Smooth muscle cell (in vitro differentiated cells): Measurements from ENCODE around the gene USP17L28. TPM values are rescaled to one million over a fixed set of nuclear protein-coding genes. Genes with fewer than 3 reads are reported as not detected.
"Not testable (repeated sequence)": the region's sequence is repeated elsewhere in the genome, so short reads cannot be mapped to it uniquely, and the experiment has no call there.

ENCODE experiments used
- DNase-seq: peaks from one replicate; lab custom pipeline; 2025; ENCODE audit not compliant: unreplicated experiment; lab: John Stamatoyannopoulos, UW
- H2AFZ ChIP-seq: fragments of 200-600 bp; sonication (generic); 2 replicates; pipeline ENCODE4 v1.6.0; 2016; ENCODE audit warnings: antibody characterized with exemption, low read depth, mild to moderate bottlenecking
- H3F3A ChIP-seq: fragments of 200-600 bp; sonication (generic); 2 replicates; pipeline ENCODE4 v1.6.0; 2017; ENCODE audit warnings: antibody characterized with exemption, low read depth
- H3K27ac ChIP-seq: fragments of 200-600 bp; sonication (generic); 2 replicates; pipeline ENCODE4 v1.5.1; 2016; ENCODE audit warnings: low read depth, mild to moderate bottlenecking
- H3K27me3 ChIP-seq: fragments of 200-600 bp; sonication (generic); 2 replicates; pipeline ENCODE4 v1.6.1; 2016; ENCODE audit warnings: low read depth, mild to moderate bottlenecking
- H3K36me3 ChIP-seq: fragments of 200-600 bp; sonication (generic); 2 replicates; pipeline ENCODE4 v1.5.1; 2016; ENCODE audit warnings: low read depth
- H3K4me1 ChIP-seq: fragments of 200-600 bp; sonication (generic); 2 replicates; pipeline ENCODE4 v1.5.1; 2016; ENCODE audit warnings: low read depth
- H3K4me2 ChIP-seq: fragments of 200-600 bp; sonication (generic); 2 replicates; pipeline ENCODE4 v1.6.0; 2016; ENCODE audit warnings: mild to moderate bottlenecking
- H3K4me3 ChIP-seq: fragments of 200-600 bp; sonication (generic); 2 replicates; pipeline ENCODE4 v1.5.1; 2016; ENCODE audit warnings: mild to moderate bottlenecking
- H3K79me2 ChIP-seq: fragments of 200-600 bp; sonication (generic); 2 replicates; pipeline ENCODE4 v1.6.0; 2016; ENCODE audit warnings: low read depth, mild to moderate bottlenecking
- H3K9ac ChIP-seq: fragments of 200-600 bp; sonication (generic); 2 replicates; pipeline ENCODE4 v1.6.0; 2016; ENCODE audit warnings: low read depth
- H3K9me3 ChIP-seq: fragments of 200-600 bp; sonication (generic); replicated peaks from 2 replicates; pipeline ENCODE4 v1.5.1; 2016; ENCODE audit warnings: low read depth
- H4K20me1 ChIP-seq: fragments of 200-600 bp; sonication (generic); 2 replicates; pipeline ENCODE4 v1.6.0; 2016; ENCODE audit warnings: low read depth
- WGBS: methylation state at CpG from one replicate; pipeline ENCODE4 v1.1.7; 2016; ENCODE audit warnings: low lambda C conversion rate; 5-methylcytosine and 5-hydroxymethylcytosine counted together
- polyA plus RNA-seq: library from polyadenylated mRNA; unstranded; fragments of >200 nt; fragmentation: Nextera tagmentation; extraction: Ambion mirVana; gene quantifications from 2 replicates; pipeline ENCODE4 v1.2.1, GENCODE V29; 2016
- total RNA-seq: library from RNA; depleted of rRNA; stranded (reverse); fragments of >200 nt; gene quantifications from 2 replicates; pipeline ENCODE4 v1.2.3, GENCODE V29; 2014
- TF ChIP-seq, protein P1 (sequence below): fragments of 200-600 bp; sonication (generic); IDR thresholded peaks from 2 replicates; pipeline ENCODE4 v1.5.1; 2017; ENCODE audit warnings: borderline replicate concordance, mild to moderate bottlenecking, antibody characterized with exemption; ENCODE audit not compliant: insufficient read depth, poor library complexity, severe bottlenecking

USP17L28 gene
- total and polyA plus RNA-seq, 2 experiments from 2014 or later, result not detected

GRCh38 chr4:9353338-9353737 lies 4.6 kb downstream of the USP17L28 start, which contains the start of gene USP17L29:
USP17L29 (plus strand) TSS chr4:9353638; CDS start chr4:9353638, 0 bp downstream.
- H3K9me3 ChIP-seq, H3K4me2 ChIP-seq, H2AFZ ChIP-seq: not testable (repeated sequence)

GRCh38 chr4:9362829-9363228 lies 14.1 kb downstream of the USP17L28 start, which contains the start of gene USP17L30:
USP17L30 (plus strand) TSS chr4:9363129; CDS start chr4:9363129, 0 bp downstream.
- no CpG with 5 or more reads among the region's 15 CpGs for WGBS
- not testable (repeated sequence) for DNase-seq

More at GRCh38 chr4:9353338-9353737, 4.6 kb downstream of the USP17L28 start, which contains the start of gene USP17L29:
- not testable (repeated sequence) for H3K79me2 ChIP-seq, H3F3A ChIP-seq, H3K27ac ChIP-seq, H3K36me3 ChIP-seq, H3K4me1 ChIP-seq, H3K9ac ChIP-seq, H3K27me3 ChIP-seq, H3K4me3 ChIP-seq, H4K20me1 ChIP-seq, DNase-seq
- no CpG with 5 or more reads among the region's 15 CpGs for WGBS

GRCh38 chr4:9379881-9380280 lies 31.2 kb downstream of the USP17L28 start:
- H3K9me3 ChIP-seq, H3K9ac ChIP-seq, H3K79me2 ChIP-seq, H4K20me1 ChIP-seq, H3F3A ChIP-seq, H3K36me3 ChIP-seq, H3K4me3 ChIP-seq, DNase-seq, H3K4me2 ChIP-seq, H3K27ac ChIP-seq, H3K27me3 ChIP-seq, H3K4me1 ChIP-seq, H2AFZ ChIP-seq: not testable (repeated sequence)
- 29% methylated on average over 1 of the region's 1 CpG for WGBS

More at GRCh38 chr4:9362829-9363228, 14.1 kb downstream of the USP17L28 start, which contains the start of gene USP17L30:
- not testable (repeated sequence) for H3K4me2 ChIP-seq, H3K4me3 ChIP-seq, H3K27ac ChIP-seq, H3K9ac ChIP-seq, H3K9me3 ChIP-seq, H3F3A ChIP-seq, H3K27me3 ChIP-seq, H2AFZ ChIP-seq, H4K20me1 ChIP-seq, H3K79me2 ChIP-seq, H3K36me3 ChIP-seq, H3K4me1 ChIP-seq

DNA sequence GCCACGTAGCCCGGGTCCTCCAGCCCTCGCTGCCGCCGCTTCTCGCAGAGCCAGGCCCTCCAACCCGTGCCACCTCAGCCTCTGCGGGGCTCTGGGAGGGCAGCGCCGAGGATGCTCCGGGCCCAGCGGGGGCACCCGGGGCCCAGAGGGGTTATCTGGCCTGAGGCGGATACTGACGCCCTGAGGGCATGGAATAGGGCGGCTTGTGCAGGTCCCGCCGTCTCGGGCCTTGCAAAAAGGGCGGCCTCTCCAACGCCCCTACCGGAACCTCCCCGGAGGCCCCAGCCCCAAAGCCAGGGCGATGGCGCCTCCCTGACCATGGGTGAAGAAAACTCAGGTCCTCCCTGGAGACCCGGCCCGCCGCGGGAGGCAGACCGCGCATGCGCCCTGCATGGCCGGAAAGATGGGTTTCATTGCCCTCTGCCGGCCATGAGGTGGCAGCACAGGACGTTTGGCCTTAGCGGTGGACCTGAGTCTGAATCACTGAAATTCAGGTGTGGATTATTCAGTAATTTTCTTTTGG lies 32.4 kb downstream of the USP17L28 start:
- not testable (repeated sequence) for H3K27ac ChIP-seq

GRCh38 chr4:9384126-9384525 lies 35.4 kb downstream of the USP17L28 start:
- H3K9ac ChIP-seq, result no peak overlapping the region
- TF ChIP-seq, protein P1, sequence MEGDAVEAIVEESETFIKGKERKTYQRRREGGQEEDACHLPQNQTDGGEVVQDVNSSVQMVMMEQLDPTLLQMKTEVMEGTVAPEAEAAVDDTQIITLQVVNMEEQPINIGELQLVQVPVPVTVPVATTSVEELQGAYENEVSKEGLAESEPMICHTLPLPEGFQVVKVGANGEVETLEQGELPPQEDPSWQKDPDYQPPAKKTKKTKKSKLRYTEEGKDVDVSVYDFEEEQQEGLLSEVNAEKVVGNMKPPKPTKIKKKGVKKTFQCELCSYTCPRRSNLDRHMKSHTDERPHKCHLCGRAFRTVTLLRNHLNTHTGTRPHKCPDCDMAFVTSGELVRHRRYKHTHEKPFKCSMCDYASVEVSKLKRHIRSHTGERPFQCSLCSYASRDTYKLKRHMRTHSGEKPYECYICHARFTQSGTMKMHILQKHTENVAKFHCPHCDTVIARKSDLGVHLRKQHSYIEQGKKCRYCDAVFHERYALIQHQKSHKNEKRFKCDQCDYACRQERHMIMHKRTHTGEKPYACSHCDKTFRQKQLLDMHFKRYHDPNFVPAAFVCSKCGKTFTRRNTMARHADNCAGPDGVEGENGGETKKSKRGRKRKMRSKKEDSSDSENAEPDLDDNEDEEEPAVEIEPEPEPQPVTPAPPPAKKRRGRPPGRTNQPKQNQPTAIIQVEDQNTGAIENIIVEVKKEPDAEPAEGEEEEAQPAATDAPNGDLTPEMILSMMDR, result no peak
- H3K79me2 ChIP-seq, result no peaks in the 10 kb centered on the region
- no peak for DNase-seq
- H2AFZ ChIP-seq, result no peak overlapping the region
- H3K4me2 ChIP-seq, result no peak overlapping the region
- no peaks in the 10 kb centered on the region for H3K27me3 ChIP-seq
- H3K4me3 ChIP-seq, result no peak overlapping the region
- H3F3A ChIP-seq, result no peaks in the 10 kb centered on the region
- H3K36me3 ChIP-seq, result no peaks in the 10 kb centered on the region
- no peaks in the 10 kb centered on the region for H4K20me1 ChIP-seq
- WGBS, result 75% methylated on average over 1 of the region's 1 CpG
- no peaks in the 10 kb centered on the region for H3K9me3 ChIP-seq
- no peaks in the 10 kb centered on the region for H3K4me1 ChIP-seq
- no peak overlapping the region for H3K27ac ChIP-seq

More for the DNA sequence above, 32.4 kb downstream of the USP17L28 start:
- H3K4me3 ChIP-seq, result peak overlapping the region; percentile 42
- TF ChIP-seq, protein P1, result peak; percentile 44
- not testable (repeated sequence) for H3K27me3 ChIP-seq, DNase-seq, H3K9ac ChIP-seq, H3K36me3 ChIP-seq, H3K9me3 ChIP-seq, H4K20me1 ChIP-seq, H3K79me2 ChIP-seq, H3F3A ChIP-seq, H3K4me1 ChIP-seq
- peak overlapping the region; percentile 85 for H2AFZ ChIP-seq
- peak overlapping the region; percentile 78 for H3K4me2 ChIP-seq
- 48% methylated on average over 29 of the region's 36 CpGs for WGBS

GRCh38 chr4:9389001-9389400 lies 40.3 kb downstream of the USP17L28 start:
- not testable (repeated sequence) for H4K20me1 ChIP-seq, H3F3A ChIP-seq, H3K9me3 ChIP-seq, H3K79me2 ChIP-seq, H3K27me3 ChIP-seq, H3K4me3 ChIP-seq, H2AFZ ChIP-seq, H3K27ac ChIP-seq, H3K4me1 ChIP-seq, H3K4me2 ChIP-seq, H3K36me3 ChIP-seq, H3K9ac ChIP-seq, DNase-seq
- WGBS, result 74% methylated on average over 2 of the region's 2 CpGs
